GM19438 (cell line): ENCODE measurements around the gene ASPSCR1.

ENCODE experiments used
- ATAC-seq: cut with Tn5 transposase; IDR thresholded peaks from one replicate; pipeline ENCODE4 v1.9.1; 2021; ENCODE audit warnings: low read depth; ENCODE audit not compliant: unreplicated experiment

ASPSCR1 gene

DNA sequence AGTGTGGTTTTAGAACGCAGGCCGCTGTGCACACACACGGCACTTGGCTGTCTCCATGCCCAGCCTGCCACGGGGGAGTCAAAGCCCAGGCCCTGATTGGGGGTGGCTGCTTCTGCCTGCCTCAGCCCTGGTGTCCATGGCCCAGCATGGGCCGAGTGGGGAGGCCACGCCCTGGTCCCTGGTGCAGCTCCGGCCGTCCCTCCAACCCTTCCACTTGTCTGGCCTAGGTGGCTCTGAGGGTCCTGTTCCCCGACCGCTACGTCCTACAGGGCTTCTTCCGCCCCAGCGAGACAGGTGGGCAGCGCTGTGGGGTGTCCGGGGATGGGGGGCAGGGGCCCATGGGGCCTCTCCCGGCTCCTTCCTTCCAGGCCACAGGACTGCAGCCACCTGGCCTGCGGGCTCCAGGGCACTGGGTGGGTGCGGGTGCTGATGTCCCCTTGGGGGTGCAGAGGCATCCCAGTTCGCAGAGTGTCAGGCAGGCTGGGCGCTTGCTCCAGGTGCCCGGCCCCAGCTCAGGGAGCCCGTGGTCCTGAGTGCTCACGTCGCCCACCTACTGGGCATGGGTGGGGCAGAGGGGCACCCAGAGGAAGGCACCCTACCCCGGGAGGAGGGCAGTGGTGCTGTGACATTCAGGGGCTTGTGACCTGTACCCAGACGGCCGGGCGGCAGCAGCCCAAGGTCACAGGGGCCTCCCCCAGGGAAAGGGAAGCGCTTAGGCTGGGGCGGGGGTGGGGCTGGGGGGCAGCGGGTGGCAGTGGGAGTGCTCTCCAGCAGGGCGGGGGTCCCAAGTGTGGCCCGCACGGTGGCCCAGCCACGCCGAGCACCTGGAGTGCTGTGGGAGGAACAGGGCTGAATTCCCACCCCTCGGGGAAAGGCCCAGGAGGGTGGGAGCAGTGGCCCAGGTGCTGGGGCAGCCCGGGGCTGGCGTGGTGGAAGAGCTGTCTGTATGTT, 33.4 kb downstream of the ASPSCR1 start:
- no peak for ATAC-seq

DNA sequence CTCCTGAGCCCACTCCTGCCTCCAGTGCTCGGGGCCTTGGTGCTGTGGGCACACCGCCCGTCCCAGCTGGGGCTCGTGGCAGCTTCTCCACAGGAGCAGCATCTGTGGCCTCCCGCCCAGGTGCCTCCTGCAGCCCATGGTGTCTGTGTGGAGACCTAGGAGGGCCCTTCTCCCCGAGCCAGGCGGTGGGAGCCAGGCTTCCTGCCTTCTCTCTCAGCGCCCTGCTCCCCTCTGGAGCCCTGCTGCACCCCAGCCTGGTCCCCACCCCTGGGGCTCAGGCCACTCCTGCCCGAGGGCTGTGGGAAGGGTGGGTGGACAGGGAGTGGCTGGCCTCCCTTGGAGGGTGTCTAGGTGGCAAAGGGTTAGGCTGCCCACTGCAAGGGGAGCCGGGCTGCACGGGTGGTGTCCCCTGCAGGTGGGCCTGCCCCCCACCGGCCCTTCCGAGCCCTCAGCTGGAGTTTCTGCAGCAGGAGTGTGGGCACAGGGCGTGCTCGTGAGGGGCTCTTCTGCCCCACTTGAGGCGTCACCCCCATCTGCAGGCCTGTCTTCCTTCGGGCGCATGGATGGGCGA, 34.3 kb downstream of the ASPSCR1 start:
- ATAC-seq, result no peak

DNA sequence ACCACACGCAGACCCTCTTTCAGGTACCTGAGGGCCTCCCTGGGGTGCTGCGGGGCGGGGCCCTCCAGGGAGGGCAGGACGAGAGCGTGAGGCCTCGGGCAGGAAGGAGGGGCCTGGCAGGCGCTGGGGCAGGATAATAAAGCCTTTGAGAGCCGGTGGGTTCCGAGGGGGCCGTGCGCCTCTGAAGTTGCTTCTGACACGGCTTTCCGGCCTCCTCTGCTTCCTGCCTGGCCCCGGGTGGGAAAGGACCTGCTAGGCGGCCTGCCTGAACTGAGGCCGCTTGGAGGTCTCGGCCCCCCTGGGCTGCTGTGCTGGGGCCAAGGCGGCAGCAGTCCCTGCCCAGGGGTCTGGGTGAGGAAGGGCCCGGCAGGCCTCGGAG, 34.8 kb downstream of the ASPSCR1 start:
- no peak for ATAC-seq

DNA sequence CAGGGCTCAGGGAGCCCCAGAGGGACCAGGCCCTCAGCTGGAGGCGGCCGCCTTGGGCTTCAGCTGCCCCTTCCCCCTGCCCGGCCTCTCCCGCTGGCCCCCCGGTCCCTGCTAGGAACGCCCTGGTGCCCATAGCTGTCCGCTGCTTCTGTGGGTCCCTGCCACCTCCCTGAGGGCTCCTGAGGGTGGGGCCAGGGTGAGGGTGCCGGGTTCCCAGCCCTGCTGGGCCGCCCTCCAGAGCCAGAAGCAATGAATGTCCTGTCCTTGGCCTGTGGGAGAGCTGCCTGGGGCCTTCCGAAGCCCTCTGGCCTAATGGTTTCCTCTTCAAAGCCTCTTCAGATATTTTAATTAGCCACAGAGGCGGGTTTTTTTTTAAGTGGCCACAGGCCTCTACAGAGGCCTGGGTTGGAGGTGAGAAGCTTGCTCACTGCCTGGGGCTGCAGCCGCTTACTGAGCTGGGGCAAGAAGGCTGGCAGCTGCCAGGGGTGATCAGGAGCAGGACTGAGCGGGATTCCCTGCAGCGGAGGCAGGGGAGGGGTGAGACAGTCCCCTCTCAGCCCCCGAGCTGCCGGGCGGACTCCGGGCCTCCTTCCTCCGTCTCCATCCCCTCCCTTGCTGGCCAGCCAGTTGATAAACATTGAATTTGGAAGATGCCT, 35.3 kb downstream of the ASPSCR1 start:
- no peak for ATAC-seq

DNA sequence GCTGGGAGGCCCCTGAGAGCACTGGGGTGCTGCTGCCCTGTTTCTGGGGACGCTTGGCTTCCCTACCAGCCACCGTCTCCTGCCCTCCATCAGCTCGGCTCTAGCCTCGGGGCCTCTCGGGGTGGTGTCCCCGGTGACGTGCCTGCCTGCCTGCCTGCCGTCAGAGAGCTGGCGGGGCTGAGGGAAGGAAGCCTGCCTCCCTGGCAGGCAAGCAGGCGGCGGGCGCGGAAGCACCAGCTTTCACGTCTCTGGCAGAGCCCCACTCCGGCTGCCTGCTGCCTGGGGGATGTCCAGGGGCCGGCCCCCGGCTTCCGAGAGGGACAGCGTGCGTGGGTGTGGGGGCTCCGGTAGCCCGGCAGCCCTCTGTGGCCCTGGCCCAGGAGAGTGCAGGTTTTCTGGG, 35.9 kb downstream of the ASPSCR1 start:
- ATAC-seq, result no peak

DNA sequence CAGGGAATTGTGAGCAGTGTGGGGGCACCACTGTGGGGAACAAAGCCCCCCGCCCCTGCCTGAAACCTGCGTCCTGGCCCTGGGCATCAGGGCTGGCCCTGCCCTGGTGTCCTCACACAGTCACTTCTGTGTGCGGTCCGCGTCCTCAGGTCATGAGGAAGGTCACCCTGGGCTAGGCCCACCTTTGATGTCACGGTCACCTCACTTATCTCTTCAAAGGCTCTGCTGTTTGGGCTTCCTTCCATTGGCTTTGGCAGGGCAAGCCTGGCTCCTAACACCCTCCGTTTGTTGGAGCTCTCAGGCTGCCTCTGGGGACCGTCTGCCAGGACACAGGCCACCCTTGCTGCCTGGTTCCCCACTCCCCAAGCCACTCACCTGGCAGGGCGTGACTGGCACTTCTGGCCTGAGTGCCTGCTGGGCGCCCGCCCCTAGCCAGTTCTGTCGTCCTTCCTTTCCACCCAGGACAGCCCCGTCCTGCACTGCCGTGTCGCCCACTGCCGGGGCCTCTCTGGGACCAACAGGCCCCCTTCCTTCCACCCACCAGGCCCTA, 36.4 kb downstream of the ASPSCR1 start:
- ATAC-seq, result no peak

DNA sequence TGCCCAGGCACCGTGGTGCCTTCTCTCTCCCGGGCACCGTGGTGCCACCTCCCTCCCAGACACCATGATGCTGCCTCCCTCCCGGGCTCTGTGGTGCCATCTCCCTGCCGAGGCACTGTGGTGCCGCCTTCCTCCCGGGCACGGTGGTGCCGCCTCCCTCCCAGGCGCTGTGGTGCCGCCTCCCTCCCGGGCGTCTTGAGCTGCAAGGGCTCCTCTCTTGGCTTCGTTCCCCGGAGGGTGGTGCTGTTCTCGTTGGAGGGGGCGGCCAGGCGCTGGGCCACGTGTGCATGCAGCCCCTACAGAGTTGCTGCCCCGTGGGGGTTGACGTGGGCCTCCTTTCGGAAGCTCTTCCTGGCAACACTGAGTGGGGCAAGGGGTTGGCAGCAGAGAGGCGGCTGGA, 37.0 kb downstream of the ASPSCR1 start:
- no peak for ATAC-seq

DNA sequence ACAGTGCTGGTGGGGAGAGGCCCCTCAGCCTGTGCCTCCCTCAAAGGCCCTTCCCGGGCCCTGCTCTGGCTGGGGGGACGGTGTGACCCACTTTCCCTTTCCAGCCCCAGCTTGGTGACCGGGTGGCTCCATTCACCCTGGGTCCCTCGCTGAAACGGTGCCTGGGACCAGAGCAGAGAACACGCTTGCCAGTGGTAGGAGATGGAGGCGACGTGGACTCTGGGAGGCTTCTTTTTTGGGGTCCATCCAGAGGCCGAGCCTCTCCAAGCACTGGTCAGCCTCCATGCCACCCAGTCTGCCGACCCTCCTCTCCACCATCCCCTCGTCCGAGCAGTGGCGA, 37.5 kb downstream of the ASPSCR1 start:
- ATAC-seq, result no peak

DNA sequence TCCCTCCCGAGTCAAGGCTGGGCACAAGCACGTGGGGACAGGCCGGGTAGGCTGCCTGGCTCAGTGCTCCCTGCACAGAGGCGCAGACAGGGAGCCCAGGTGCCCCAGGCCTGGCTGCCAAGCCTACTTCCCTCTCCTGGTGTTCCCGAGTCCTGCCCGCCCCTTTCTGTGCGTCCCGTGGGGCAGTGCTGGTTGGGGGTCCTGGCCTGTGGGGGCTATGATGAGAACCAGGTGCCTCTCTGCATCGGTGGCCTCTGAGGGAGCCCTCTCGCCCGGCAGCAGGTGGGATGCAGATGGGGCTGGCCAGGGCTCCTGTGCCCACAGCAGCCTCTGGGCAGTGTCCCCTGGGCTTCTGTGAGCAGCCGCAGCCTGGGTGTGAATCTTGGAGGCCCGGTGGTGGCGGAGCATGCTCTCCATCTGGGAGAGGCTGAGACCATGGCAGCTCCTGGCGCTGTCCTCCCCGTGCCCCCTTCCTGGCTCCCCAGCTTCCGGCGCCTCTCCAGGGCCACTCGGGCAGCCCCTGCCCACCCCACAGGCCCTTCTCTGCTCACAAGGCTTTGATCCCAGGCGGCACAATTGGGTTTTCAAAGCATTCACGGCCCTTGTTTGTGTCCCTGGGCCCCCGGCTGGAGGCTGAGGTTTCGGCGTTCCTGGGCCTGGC, 38.0 kb downstream of the ASPSCR1 start:
- no peak for ATAC-seq

DNA sequence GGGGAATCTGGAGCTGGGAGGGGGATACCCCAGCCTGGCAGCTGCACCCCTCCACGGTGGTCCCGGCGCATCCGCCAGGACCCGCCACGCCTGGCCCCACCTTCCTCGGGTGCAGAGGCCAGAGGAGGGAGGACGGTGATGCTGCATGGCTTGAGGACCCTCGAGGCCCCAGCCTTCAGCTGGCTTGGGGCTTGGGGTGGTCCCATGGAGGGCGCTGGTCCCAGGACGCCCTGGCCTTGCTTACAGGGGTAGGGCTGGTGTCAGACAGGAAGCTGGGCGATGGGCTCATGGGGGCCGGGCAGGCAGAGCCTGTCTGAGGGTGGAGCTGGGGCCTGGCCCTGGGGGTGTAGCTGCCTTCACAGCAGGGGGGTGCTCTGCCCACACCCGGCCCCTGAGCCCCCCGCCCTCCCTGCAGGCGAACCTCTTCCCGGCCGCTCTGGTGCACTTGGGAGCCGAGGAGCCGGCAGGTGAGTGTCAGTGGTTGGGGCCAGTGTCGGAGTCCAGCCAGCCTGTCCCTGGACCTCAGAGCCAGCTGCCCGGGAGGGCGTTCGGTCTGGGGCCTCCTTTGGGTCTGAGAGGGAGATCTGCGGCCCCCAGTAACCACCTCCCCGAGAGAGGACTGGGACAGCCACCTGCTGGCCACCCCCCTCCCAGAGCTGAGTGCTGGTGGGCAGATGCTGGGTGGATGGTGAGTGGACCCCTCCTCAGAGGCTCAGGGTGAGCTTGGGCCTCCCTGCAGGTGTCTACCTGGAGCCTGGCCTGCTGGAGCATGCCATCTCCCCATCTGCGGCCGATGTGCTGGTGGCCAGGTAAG, 38.8 kb downstream of the ASPSCR1 start:
- ATAC-seq, result no peak

DNA sequence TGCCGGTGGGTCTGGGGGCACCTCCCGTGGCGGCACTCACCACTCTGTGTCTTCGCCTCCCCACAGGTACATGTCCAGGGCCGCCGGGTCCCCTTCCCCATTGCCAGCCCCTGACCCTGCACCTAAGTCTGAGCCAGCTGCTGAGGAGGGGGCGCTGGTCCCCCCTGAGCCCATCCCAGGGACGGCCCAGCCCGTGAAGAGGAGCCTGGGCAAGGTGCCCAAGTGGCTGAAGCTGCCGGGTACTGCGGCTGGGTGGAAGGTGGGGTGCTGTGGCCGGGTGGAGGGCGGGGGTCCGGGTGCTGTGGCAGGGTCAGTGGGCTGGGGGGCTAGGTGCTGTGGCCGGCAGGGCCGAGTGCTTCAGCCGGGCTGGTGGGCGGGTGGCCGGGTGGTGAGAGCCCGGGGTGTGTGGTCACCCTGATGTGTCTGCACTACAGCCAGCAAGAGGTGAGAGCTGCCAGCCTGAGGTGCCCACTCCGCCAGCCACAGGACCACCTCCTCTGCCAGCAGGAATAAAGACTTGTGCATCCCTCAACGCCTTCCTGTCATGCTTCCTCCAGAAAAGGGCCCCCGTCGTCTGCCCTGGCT, 39.5 kb downstream of the ASPSCR1 start:
- ATAC-seq, result no peak

DNA sequence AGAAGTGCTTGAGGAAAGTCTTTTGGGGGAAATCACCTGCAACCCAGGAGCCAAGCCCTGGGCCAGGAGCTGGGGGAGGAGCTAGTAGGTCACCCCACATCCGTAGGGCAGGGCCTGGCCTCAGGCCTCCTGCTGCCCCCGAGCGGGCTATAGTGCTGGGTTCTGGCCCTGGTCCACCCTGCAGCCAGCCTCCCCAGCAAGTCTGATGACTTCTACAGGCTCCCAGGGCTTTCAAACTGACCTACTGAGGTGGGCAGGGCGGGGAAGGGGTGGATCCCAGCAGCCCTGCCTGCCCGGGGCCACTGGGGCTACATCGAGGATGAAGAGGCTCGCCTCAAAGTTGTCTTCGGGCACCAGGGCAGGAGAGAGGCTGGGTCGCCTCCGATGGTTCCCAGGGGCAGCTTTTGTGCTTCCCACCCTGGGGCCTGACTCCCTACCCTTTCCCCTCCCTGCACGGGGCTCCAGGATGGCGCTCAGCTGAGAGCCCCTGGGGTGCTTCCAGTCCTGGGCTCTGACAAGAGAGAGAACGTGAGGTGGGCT, 40.3 kb downstream of the ASPSCR1 start:
- ATAC-seq, result no peak

DNA sequence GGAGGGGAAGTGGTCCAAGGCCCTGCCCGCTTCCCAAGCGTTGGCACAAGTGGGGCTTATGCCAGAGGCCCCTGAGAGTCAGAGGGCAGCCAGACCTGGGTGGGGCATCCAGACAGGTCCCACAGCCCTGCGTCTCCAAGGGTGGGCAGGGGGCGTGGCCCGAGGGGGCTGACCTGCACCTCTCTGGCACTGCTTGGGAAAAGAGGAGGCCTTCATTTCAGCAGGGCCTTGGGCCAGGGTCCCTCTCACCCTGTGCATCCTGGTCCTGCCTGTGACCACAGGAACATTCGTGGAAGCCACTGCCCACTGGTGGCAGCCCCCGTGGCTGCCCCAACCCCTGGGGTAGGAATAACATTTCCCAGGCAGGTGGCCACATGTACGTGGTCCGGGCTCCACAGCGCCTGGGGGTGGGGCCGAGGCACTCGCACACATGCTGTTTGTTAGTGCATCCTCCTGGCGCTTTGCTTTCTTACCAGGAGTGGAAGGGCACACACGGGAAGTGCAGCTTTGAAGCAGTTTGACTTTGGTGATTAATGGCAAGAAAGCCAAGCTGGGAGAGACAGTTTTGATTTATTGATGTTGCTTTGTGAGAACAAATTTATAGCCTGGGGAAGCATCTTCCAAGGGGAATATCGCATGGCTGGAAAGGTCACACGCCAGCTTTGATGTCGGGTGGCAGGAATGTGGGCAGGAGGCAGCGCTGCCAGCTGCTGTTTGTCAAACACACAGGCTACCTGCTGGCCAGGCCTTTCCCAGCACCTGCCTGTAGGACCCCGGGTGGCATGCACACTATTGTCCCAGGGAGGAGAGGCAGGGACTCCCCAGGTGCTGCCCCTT, 40.9 kb downstream of the ASPSCR1 start:
- no peak for ATAC-seq

DNA sequence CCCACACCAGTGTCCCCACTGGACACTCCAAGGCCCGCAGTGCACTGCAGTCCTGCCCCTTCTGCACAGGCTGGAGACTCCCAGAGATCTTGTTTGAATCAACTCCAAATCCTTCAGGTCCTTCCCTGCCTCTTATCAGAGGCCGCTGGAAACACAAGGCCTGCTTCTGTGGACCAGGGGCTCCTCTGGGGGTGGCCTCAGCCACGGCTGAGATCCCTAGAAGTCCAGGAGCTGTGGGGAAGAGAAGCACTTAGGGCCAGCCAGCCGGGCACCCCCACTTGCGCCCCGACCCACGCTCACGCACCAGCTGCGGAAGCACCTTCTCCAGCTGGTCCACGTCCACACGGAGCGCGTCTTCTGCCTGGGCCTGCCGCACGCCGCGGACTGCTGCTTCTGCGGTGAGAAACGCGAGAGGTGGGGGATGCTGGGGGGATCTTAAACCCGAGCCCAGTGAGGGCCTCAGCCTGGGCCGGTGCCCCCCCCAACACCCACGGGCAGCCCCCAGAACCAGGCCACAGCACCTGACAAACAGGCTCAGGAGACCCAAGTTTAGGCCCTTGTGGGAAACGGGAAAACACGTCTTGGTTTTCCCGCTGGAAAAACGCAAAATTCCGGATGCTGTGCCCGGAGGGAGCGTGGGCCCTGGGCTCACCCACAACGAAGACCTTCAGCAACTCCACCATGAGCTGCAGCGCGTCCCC, 41.7 kb downstream of the ASPSCR1 start:
- no peak for ATAC-seq

DNA sequence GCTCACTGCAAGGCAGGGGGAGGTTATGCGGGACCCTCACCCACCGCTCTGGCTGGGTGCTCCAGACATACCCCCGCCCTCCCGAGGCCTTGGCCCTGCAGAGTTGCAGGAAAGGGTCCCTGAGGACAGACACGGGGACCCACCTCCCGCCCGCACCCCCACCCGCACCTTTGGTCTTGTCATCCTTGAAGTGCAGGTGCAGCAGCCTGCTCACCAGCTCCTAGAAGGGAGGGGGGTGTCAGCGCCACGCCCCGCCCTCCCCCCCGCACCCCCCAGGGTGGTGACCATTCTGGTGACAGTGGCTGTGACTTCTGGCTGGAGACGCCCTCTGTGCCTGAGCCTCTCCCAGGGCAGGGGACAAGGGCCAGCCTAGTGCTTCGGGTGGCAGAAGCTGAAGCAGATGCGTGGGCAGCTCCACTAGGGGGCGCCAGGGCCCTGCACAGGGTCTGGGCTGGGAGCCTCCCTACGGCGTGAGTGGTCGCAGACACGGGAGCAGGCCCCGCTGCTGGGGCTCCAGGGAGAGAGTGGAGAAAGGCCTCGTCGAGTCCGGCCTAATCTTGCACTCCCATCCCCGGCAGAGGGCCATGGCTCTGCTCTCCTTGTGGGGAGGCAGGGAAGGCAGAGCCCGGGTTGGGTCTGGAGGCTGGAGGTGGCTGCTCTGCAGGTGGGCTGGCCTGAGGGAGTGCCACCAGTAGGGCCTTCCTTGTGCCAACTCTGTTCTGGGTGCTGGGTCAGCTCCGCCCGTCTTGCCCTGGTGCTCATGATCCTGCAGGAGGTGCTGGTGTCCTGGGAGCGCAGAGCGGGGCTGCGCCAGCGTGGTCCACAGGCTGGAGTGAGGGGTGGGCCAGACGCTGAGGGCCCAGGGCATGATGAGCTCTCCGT, 42.5 kb downstream of the ASPSCR1 start:
- no peak for ATAC-seq

DNA sequence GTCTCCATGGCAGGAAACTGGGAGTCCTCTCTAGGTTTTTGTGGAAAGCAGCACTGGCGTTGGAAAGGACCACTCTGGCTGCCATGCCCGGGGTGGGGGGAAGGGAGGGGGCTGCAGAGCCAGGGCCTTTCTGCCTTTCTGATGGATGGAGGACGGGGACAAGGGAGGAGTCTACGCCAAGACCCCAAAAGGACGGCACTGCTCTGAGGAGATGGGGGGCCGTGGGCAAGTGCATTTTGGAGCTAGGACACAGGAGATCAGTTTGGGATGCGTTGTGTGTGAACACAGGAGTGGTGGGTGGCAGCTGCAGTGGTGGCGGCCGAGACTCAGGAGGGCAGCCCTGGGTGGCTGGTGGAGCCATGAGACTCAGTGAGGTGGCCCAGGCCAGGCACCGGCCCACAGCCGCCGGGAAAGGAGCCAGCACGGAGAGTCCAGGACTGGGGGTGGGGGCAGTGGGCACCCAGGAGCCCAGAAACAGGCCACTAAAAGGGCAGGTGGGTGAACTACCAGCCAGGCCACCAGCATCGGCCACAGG, 43.2 kb downstream of the ASPSCR1 start:
- no peak for ATAC-seq
